Measurements from ENCODE around the gene GRIN2A. TPM values are rescaled to one million over a fixed set of nuclear protein-coding genes. Genes with fewer than 3 reads are reported as not detected.

GRIN2A gene
- total and polyA plus RNA-seq, 3 donors from 2014 or later: 7.0 to 20.3 (median 10.4) TPM

DNA sequence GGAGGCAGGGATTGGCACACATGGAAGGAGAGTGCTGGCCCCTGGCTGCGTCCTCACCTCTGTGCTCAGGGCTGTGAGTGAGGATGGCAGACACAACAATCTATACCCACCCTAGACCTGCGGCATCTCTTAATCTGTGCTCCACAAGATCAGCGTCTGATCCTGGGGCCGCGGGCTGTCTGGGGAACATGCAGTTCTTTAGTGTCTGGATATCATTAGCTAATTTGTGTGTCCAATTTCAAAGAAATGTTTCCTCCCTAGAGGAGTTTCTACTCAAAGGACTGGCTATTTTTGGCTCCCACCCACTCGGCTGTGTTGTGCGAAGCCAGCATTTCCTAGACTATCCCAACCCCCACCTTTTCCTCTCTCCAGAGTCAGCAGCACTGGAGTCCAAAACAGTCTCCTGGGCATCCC, 93.8 kb downstream of the GRIN2A start:
- 35 to 36% methylated on average over 4 to 7 of the region's 7 CpGs for WGBS, 2 donors
- no peaks in the 10 kb centered on the region for H3K9me3 ChIP-seq
- peak; percentile 21 for DNase-seq
- no peaks in the 10 kb centered on the region for H3K36me3 ChIP-seq (ENCODE audit: low read depth, missing control alignments)
- TF ChIP-seq POLR2A (IDR thresholded peaks at IDR 0.05) (no peak), CTCF (IDR thresholded peaks at IDR 0.05) (no peak)
- H3K4me1 ChIP-seq: no peaks in the 10 kb centered on the region
- H3K27me3 ChIP-seq: no peaks in the 10 kb centered on the region
- H3K4me3 ChIP-seq: no peak overlapping the region
- intact Hi-C loops (cut with DNase I; ENCODE audit: low total_unique reads): no loop called here
- H3K27ac ChIP-seq: no peak overlapping the region

- TF ChIP-seq POLR2A (IDR thresholded peaks at IDR 0.05): no peak
- TF ChIP-seq CTCF (IDR thresholded peaks at IDR 0.05): no peak
- no peak overlapping the region for H3K27ac ChIP-seq
Observed at GRCh38 chr16:10087151-10087550, 95.1 kb downstream of the GRIN2A start.

GRCh38 chr16:10086620-10087019, 95.6 kb downstream of the GRIN2A start:
- Histone ChIP-seq H3K9me3 (no peaks in the 10 kb centered on the region), H3K4me1 (no peaks in the 10 kb centered on the region), H3K27me3 (no peaks in the 10 kb centered on the region), H3K4me3 (no peak overlapping the region), H3K36me3 (ENCODE audit: low read depth, missing control alignments) (no peaks in the 10 kb centered on the region), H3K27ac (no peak overlapping the region)
- intact Hi-C loops (cut with DNase I; ENCODE audit: low total_unique reads): no loop called here
- WGBS, 2 donors: 53 to 91% methylated on average over 2 to 3 of the region's 3 CpGs
- TF ChIP-seq POLR2A (IDR thresholded peaks at IDR 0.05) (no peak), CTCF (IDR thresholded peaks at IDR 0.05) (no peak)
- DNase-seq: no peak

More at GRCh38 chr16:10087151-10087550, 95.1 kb downstream of the GRIN2A start:
- intact Hi-C loops (cut with DNase I; ENCODE audit: low total_unique reads): no loop called here
- no peaks in the 10 kb centered on the region for H3K36me3 ChIP-seq (ENCODE audit: low read depth, missing control alignments)
- WGBS, 2 donors: 70 to 80% methylated on average over 4 of the region's 4 CpGs
- no peaks in the 10 kb centered on the region for H3K4me1 ChIP-seq
- H3K4me3 ChIP-seq: no peak overlapping the region
- H3K27me3 ChIP-seq: no peaks in the 10 kb centered on the region
- no peaks in the 10 kb centered on the region for H3K9me3 ChIP-seq
- DNase-seq: peak; percentile 16

DNA sequence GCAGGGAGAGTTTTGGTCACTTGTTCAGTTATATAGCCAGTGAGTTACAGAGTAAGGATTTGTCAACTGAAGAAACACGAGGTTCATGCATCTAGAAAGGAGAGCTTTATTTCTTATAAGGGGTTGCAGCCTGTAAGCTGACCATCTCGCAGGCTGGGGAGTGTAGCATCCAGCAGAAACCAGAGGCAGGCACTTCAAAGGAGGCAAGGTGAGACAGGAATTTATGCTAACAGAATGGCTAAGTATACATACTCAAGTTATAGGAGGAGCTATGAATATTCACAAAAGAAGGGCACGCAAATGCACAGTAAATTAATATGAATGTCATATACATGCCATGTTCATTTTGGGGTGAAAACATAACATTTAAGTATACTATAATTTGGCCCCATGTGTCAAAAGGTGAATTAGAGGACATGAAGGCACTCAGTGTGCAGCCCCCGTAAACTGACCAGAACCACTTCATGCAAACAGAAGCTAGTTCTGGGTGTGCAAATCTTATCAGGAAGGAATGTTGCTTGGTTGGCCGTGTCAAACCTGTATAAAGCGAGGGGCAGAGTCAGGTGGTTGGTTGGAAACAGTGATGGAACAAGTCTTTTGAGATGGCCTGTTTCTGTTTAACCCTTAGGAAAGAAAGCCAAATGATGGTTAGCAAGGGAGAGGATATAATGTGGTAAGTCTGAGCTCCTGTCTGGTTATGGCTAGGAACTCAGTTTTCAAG, 97.0 kb downstream of the GRIN2A start:
- Histone ChIP-seq H3K27me3 (no peaks in the 10 kb centered on the region), H3K4me3 (no peak overlapping the region), H3K9me3 (no peaks in the 10 kb centered on the region), H3K36me3 (ENCODE audit: low read depth, missing control alignments) (no peaks in the 10 kb centered on the region), H3K4me1 (peaks cover 3% of the 10 kb centered on the region), H3K27ac (no peak overlapping the region)
- DNase-seq: no peak
- WGBS, 2 donors: 71 to 76% methylated on average over 6 of the region's 6 CpGs
- intact Hi-C loops (cut with DNase I; ENCODE audit: low total_unique reads): no loop called here
- TF ChIP-seq POLR2A (IDR thresholded peaks at IDR 0.05) (no peak), CTCF (IDR thresholded peaks at IDR 0.05) (no peak)

- no peak for DNase-seq
- no peak for TF ChIP-seq CTCF (IDR thresholded peaks at IDR 0.05)
- no peak for TF ChIP-seq POLR2A (IDR thresholded peaks at IDR 0.05)
- intact Hi-C loops (cut with DNase I; ENCODE audit: low total_unique reads): no loop called here
- no peaks in the 10 kb centered on the region for H3K27me3 ChIP-seq
- H3K36me3 ChIP-seq (ENCODE audit: low read depth, missing control alignments): no peaks in the 10 kb centered on the region
- no peak overlapping the region for H3K27ac ChIP-seq
- peaks cover 3% of the 10 kb centered on the region for H3K4me1 ChIP-seq
- no peak overlapping the region for H3K4me3 ChIP-seq
- WGBS, 2 donors: 58 to 73% methylated on average over 4 to 5 of the region's 5 CpGs
- H3K9me3 ChIP-seq: no peaks in the 10 kb centered on the region
Observed at GRCh38 chr16:10083301-10083700, 98.9 kb downstream of the GRIN2A start.
